Measurements from ENCODE around the gene COL23A1. TPM values are rescaled to one million over a fixed set of nuclear protein-coding genes. Genes with fewer than 3 reads are reported as not detected.

Gene COL23A1
- total RNA-seq, 2 donors from 2014 or later: not detected

DNA sequence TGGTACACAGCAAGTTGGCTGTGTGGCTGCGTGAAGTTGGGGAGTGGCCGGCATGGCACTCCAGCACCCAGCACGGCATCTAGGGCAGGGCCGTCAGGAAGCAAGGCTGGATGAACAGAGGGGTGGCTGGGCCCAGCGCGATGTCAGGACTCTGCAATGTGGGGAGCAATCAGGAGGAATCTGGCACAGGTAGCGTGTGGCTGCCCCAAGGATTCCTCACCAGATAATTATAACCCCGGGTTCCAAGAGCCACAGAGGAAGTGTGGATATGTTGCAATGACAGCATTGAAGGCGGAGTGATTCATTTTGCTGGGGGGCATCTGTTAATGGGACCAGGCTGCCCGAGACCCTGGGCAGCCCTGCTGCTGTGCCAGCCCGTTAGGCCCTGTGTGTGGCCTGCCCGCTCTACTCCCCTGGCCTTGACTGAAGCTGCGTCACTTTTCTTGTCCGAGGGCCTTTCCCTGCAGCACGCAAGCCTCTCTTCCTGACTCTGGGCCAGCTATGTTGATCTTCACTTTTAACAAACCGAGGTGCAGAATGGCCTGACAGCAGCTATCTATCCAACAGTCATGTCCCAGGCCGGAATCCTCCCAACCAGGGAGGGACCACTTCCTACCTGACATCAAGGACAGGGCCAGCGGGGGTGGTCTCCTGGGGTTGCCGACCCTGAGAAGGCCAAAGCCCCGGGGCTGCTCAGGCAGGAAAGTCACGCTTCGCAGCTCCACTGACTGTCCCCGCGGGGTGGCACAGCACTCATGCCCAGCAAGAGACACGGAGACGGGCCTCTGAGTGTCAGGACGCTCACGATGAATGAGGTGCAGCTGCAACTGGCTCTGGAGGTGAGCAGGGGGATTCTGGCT is 239.6 kb downstream of the COL23A1 start:
- H3K9me3 ChIP-seq (ENCODE audit: control insufficient read depth, low read length, poor library complexity, severe bottlenecking): no peaks in the 10 kb centered on the region
- no peaks in the 10 kb centered on the region for H3K4me1 Mint-ChIP-seq
- DNase-seq: no peak

DNA sequence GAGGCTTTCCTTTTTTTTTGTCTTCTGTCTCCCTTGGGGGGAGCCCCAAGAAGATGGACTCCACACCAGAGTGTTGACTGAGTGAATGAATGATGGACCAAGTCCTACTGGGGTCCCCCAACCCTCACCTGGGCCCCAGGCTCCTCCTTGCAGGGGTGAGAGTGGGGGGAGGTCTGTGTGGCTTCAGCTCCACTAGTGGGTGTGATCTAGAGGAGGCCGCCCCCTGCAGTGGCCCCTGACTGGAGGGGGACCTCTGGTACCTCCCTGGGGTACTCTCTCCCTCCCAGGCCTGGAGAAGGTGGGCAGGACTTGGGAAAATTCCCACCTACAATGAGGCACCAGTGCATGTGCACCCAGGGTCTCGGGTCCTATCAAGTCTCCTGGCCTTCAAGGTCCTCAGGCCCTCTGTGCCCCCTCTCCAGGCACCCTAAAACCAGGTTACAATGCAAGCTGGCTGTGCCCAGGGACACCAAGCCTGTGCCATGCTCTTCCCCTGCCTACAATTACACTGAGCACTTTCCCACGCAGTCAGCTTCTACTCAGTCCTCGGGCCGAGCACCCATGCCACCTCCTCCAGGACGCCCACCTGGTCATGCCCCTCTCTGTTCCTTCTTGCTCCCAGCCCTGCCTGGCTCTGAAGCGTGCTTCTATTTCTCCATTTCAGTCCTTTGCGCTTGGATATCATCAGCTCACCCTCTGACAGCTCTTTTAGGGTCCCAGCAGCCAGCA is 240.4 kb downstream of the COL23A1 start:
- ATAC-seq: no peak
- no peak overlapping the region for H3K4me3 Mint-ChIP-seq
- no peak for DNase-seq

More for the DNA sequence above, 239.6 kb downstream of the COL23A1 start:
- no peak for ATAC-seq
- Mint-ChIP-seq H3K27ac (no peak overlapping the region), H3K4me3 (no peak overlapping the region), H3K27me3 (peaks cover 52% of the 10 kb centered on the region), H3K36me3 (ENCODE audit: low read depth) (no peaks in the 10 kb centered on the region)

DNA sequence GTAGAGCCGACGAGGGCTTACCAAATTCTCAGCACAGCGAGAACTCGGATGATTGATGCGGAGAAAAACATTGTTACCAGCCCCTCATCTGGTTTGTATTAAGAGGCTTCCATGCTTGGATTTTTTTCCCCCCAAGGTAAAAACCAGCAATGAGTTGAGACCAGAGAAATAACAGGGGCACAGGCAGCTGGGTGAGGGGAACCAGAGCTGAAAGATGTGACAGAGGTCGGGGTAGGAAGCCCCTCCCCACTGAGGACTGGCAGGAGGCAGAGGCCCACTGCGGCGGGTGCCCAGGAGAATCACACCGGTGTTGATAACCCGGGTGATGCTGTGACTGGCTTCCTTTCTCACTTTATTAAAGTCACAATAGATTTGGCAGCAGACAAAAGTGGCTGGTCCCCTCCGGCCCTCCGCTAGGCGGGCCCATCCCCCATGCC is 241.1 kb downstream of the COL23A1 start:
- H3K27me3 Mint-ChIP-seq: peaks cover 44% of the 10 kb centered on the region
- no peaks in the 10 kb centered on the region for H3K4me1 Mint-ChIP-seq
- no peaks in the 10 kb centered on the region for H3K36me3 Mint-ChIP-seq (ENCODE audit: low read depth)
- ATAC-seq (no peak), DNase-seq (no peak)
- no peaks in the 10 kb centered on the region for H3K9me3 ChIP-seq (ENCODE audit: control insufficient read depth, low read length, poor library complexity, severe bottlenecking)
- H3K27ac Mint-ChIP-seq: no peak overlapping the region
- H3K4me3 Mint-ChIP-seq: no peak overlapping the region

More for the DNA sequence above, 240.4 kb downstream of the COL23A1 start:
- H3K9me3 ChIP-seq (ENCODE audit: control insufficient read depth, low read length, poor library complexity, severe bottlenecking): no peaks in the 10 kb centered on the region
- Mint-ChIP-seq H3K4me1 (no peaks in the 10 kb centered on the region), H3K27me3 (peaks cover 51% of the 10 kb centered on the region), H3K36me3 (ENCODE audit: low read depth) (no peaks in the 10 kb centered on the region), H3K27ac (no peak overlapping the region)

DNA sequence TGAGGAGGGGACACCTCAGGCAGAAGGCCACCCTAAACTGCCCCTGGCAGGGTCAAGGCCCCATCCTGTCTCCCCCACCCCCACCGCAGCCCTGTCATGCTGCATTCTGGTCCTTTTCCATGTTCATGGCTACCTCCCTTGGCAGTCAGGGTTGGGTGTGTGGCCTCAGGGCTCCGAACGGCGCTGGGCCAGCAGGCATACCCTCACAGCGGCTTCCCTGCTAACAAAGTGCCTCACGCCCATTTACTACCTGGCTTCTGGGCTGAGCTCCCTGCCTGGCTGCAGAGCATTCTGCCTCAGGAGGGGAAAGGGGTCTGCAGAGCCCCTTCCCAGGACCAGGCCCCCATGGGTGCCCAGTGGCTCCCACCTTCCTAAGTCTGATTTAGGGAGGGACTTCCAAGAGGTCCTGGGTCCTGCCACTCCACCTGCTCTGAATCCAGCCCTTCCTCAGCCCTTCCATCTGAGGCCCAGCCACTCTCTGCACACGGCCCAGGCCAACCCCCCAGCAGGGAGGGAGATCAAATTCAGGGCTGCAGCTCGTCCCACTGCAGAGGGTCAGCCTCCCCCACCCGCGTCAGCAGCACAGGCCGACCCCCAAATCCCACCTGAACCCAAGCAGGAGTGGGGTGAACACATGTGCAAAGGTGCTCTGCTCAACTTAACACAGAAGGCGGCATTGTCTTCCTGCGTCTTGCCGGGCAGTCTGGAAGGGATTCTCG is 241.7 kb downstream of the COL23A1 start:
- H3K9me3 ChIP-seq (ENCODE audit: control insufficient read depth, low read length, poor library complexity, severe bottlenecking): no peaks in the 10 kb centered on the region
- ATAC-seq (no peak), DNase-seq (no peak)
- H3K4me1 Mint-ChIP-seq: no peaks in the 10 kb centered on the region
- H3K4me3 Mint-ChIP-seq: no peak overlapping the region
- peaks cover 38% of the 10 kb centered on the region for H3K27me3 Mint-ChIP-seq
- no peak overlapping the region for H3K27ac Mint-ChIP-seq
- H3K36me3 Mint-ChIP-seq (ENCODE audit: low read depth): no peaks in the 10 kb centered on the region

DNA sequence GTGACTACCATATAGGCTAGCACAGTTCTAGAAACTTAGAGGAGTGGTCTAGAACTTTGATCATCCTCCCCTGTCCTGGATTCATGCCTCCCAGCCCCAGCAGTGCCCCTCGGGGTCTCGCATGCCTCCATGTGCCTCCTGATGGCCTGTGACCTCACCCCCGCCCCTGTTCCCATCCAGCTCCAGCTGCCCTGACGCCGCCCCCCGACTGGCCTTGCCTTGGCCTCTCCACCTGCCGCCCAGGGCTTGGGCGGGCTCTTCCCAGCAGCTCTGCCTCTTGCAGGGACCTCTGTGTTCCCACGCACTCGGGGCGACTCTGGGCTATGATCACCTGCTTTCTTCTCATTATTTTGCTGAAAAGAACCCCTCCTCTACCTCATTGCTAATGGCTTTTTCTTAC is 242.2 kb downstream of the COL23A1 start:
- Mint-ChIP-seq H3K4me1 (no peaks in the 10 kb centered on the region), H3K36me3 (ENCODE audit: low read depth) (no peaks in the 10 kb centered on the region), H3K27me3 (peaks cover 34% of the 10 kb centered on the region), H3K4me3 (no peak overlapping the region), H3K27ac (no peak overlapping the region)
- no peaks in the 10 kb centered on the region for H3K9me3 ChIP-seq (ENCODE audit: control insufficient read depth, low read length, poor library complexity, severe bottlenecking)
- ATAC-seq: no peak
- DNase-seq: no peak

DNA sequence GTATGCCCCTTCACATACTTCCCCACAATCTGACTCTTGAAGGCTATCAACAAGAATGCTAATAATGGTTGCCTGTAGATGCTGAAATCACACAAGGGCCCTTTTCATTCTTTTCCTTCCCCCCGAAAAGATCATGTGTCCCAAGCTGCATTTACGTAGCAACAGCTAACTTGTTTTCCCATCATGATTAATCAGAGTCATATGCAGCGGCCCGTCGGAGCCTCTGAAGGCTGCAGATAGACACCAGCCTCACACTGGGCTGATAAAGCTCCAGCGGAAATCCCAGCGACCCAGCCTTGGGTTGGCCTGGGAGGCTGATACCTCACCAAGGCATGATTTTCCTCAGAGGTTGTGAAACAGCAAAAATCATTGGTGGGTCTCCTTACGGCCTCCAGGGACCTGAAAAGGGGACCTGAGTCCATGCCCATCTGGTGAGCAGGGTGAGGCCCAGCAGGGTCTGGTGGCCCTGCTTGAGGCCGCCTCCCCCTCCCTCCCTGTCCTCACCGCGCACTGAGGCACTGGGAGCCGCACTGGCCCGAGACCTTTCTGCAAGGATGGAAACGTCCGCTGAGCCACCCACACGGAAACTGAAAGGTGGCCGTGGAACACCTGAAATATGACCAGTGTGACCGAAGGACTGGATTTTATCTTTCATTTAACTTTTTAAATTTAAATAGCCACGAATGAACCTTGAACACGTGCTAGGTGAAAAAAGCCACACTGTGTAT is 243.4 kb downstream of the COL23A1 start:
- no peak for DNase-seq
- H3K9me3 ChIP-seq (ENCODE audit: control insufficient read depth, low read length, poor library complexity, severe bottlenecking): no peaks in the 10 kb centered on the region
- no peak overlapping the region for H3K4me3 Mint-ChIP-seq
- no peaks in the 10 kb centered on the region for H3K36me3 Mint-ChIP-seq (ENCODE audit: low read depth)
- no peak for ATAC-seq
- H3K27me3 Mint-ChIP-seq: peaks cover 39% of the 10 kb centered on the region
- H3K27ac Mint-ChIP-seq: no peak overlapping the region
- peaks cover 2% of the 10 kb centered on the region for H3K4me1 Mint-ChIP-seq

DNA sequence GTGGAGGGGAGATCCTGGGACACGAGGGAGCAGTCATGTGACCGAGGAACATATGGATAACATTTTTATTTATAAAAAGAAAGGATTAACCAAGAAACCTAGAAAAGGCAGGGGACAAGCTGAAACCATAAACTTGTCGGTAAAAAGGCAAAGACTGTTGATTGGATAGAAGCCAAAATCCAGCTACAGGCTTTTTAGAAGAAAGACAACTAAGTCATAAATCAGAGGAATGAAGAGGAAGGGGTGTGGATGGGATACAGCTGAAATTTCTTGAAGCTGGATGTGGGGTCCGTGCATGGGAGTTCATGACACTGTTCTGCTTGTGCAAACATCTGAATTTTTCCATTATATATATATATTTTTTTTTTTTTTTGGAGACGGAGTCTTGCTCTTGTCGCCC is 246.9 kb downstream of the COL23A1 start:
- ATAC-seq (no peak), DNase-seq (no peak)
- Mint-ChIP-seq H3K4me3 (no peak overlapping the region), H3K27ac (no peak overlapping the region), H3K27me3 (peaks cover 33% of the 10 kb centered on the region), H3K36me3 (ENCODE audit: low read depth) (no peaks in the 10 kb centered on the region), H3K4me1 (peaks cover 3% of the 10 kb centered on the region)
- no peaks in the 10 kb centered on the region for H3K9me3 ChIP-seq (ENCODE audit: control insufficient read depth, low read length, poor library complexity, severe bottlenecking)

DNA sequence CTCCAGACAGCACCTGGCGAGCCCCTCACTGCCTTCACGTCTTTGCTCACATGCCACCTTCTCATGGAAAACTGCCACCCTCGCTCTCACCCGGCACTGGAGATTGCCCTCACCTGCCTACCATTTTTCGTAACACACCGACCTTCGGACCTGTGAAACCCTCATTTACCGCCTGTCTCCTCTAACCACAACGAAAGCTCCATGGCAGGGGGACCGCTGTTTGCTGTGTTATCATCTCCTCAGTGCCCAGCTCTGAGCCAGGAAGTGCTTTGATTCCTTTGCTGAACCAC is 248.4 kb downstream of the COL23A1 start:
- Mint-ChIP-seq H3K4me1 (peaks cover 3% of the 10 kb centered on the region), H3K27ac (no peak overlapping the region), H3K27me3 (peaks cover 37% of the 10 kb centered on the region), H3K4me3 (no peak overlapping the region), H3K36me3 (ENCODE audit: low read depth) (no peaks in the 10 kb centered on the region)
- ATAC-seq (no peak), DNase-seq (no peak)
- no peaks in the 10 kb centered on the region for H3K9me3 ChIP-seq (ENCODE audit: control insufficient read depth, low read length, poor library complexity, severe bottlenecking)

DNA sequence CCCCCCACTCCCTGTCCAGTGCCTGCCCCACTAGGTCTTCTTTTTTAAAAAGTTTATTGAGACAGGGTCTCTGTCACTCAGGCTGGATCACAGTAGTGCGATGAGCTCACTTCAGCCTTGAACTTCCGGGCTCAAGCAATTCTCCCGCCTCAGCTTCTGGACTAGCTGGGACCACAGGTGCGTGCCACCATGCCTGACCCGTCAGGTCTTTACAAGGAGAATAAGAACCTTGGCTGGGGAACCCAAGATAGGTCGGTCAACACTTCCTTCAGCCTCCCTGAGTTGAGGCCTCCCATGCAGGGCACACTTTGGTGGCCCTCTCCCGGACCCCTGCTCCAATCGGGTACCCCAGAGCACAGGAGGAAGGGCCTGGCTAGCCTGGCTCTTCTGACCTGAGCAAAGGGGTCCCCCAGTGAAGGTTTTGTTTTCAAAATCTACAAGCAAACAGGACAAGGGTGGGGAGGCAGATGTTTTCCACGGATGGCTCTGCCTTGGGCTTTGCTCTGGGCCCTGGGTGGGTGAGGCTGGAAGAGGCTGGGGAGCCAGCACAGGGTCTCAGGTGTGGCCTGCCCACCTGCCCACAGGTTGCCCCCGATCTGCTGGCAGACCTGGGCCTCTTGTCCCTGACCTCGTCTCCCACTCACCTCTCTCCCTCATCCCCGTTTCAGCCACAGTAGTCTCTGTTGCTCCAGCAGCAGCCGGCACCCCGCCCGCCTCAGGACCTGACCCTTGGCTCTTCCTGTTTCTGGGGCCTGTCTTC is 248.9 kb downstream of the COL23A1 start:
- Mint-ChIP-seq H3K27me3 (peaks cover 42% of the 10 kb centered on the region), H3K4me3 (no peak overlapping the region), H3K36me3 (ENCODE audit: low read depth) (no peaks in the 10 kb centered on the region), H3K4me1 (peaks cover 3% of the 10 kb centered on the region), H3K27ac (no peak overlapping the region)
- no peaks in the 10 kb centered on the region for H3K9me3 ChIP-seq (ENCODE audit: control insufficient read depth, low read length, poor library complexity, severe bottlenecking)
- no peak for ATAC-seq
- no peak for DNase-seq

DNA sequence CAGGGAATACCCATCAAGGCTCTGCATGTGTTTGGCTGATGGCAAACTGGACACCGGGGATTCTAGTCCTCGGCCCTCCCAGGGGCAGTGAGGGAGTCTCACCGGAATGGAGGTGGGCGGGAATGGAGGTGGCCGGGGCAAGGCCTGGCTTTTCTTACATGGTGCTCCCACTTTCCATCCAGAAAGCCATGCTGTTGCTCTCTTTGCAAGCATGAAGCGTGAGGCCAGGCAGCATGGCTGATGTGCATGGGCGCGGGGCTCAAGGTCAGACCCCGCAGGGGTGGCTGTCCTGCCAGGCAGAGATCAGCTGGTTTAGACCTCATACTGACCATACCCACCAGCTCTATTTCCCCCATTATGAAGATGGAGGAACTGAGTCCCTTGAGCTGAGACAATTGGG is 249.6 kb downstream of the COL23A1 start:
- ATAC-seq (no peak), DNase-seq (no peak)
- H3K36me3 Mint-ChIP-seq (ENCODE audit: low read depth): no peaks in the 10 kb centered on the region
- H3K9me3 ChIP-seq (ENCODE audit: control insufficient read depth, low read length, poor library complexity, severe bottlenecking): no peaks in the 10 kb centered on the region
- H3K27ac Mint-ChIP-seq: no peak overlapping the region
- H3K27me3 Mint-ChIP-seq: peaks cover 42% of the 10 kb centered on the region
- H3K4me3 Mint-ChIP-seq: no peak overlapping the region
- H3K4me1 Mint-ChIP-seq: peaks cover 3% of the 10 kb centered on the region

DNA sequence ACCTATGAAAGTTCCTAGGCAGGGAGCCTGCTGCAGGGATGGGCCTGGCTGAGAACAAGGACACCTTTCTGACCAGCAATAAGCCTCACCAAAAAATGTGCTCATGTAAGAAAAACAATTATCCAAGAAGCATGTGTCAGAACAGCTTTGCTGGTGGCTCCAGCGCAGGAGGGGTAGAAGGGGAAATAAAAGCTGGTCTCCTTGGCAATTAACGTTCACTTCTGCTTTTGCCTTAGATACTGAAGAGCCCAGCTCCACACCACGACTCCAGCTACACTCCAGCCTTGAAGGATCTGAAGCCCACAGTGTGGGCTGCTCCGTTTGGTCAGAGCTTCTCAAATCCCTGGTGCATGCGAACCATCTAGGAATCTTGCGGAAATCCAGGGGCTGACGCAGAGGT is 250.0 kb downstream of the COL23A1 start:
- H3K9me3 ChIP-seq (ENCODE audit: control insufficient read depth, low read length, poor library complexity, severe bottlenecking): no peaks in the 10 kb centered on the region
- DNase-seq (no peak), ATAC-seq (no peak)
- Mint-ChIP-seq H3K4me1 (peaks cover 3% of the 10 kb centered on the region), H3K27me3 (peaks cover 44% of the 10 kb centered on the region), H3K4me3 (no peak overlapping the region), H3K36me3 (ENCODE audit: low read depth) (no peaks in the 10 kb centered on the region), H3K27ac (no peak overlapping the region)

DNA sequence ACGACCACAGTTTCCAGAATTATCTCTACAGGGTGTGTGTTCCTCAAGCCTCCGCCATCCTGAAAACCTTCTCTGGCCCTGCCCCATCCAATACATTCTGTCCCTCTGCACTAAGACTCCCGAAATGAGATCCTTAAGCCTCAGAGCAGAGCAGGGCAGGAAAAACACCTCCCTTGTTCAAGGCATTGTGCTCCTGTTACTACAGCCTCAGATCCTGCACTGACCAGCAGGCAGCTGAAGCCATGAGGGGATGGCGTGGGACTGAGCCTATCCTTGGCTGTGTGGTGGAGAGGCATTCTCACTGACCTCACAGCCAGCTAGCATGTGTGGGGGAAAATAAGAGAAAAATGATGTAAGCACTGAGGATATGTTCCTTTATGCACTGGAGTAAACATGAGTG is 250.9 kb downstream of the COL23A1 start:
- no peaks in the 10 kb centered on the region for H3K36me3 Mint-ChIP-seq (ENCODE audit: low read depth)
- no peak overlapping the region for H3K4me3 Mint-ChIP-seq
- no peak overlapping the region for H3K27ac Mint-ChIP-seq
- DNase-seq (no peak), ATAC-seq (no peak)
- H3K9me3 ChIP-seq (ENCODE audit: control insufficient read depth, low read length, poor library complexity, severe bottlenecking): no peaks in the 10 kb centered on the region
- H3K4me1 Mint-ChIP-seq: peaks cover 3% of the 10 kb centered on the region
- H3K27me3 Mint-ChIP-seq: peaks cover 52% of the 10 kb centered on the region

Data from T-helper 17 cell (primary cell).